HG03159 (cell line): ENCODE measurements around the gene NPTXR.
"Not testable (repeated sequence)": the region's sequence is repeated elsewhere in the genome, so short reads cannot be mapped to it uniquely, and the experiment has no call there.

Experiments used
- ATAC-seq: cut with Tn5 transposase; IDR thresholded peaks from one replicate; pipeline ENCODE4 v1.9.1; 2021; ENCODE audit warnings: mild to moderate bottlenecking, moderate library complexity; ENCODE audit not compliant: unreplicated experiment

Gene NPTXR

DNA sequence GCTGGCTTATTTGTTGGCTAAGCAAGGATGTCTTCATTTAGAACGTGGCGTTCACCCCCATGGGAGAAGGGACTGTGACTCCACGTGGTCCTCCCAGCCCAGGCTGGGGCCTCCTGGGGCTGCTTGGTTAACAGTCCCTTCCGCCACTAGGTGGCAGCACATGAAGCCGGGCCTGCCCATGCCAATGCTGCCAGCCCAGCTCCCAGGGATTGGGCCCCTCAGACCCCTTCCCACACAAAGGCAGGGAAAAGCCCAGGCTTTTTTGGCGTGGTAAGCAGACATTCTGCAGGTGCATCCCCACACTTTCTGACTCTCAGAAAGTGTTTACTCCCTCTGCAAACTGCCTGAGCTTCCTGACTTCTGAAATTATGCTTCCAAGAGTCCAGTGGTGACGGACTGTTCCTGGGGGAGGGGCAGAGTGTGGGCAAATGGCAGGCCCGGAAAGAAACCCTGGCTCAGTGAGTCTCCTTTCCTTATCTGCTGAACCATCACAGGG is 25.1 kb upstream of the NPTXR start:
- no peak for ATAC-seq

DNA sequence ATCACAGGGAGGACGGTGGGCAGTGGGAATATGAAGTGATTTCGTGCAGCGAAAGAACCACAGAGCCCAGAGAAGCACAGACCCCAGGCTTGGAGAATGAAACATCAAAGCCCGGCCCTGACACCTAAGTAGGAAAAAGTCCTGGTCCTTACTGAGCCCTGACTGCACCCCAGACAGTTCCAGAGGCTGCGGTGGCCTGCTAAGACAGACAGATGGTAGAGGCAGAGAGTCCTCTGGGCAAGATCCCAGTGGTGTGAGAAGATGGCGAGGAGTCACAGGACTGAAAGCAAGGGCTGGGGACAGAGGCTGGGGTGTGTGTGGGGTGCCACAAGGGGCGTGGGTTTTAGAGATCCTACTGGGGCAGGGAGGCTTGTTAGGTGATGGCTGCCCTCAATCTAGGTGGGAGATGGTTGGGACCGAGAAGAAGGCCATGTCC is 24.5 kb upstream of the NPTXR start:
- ATAC-seq, result no peak

DNA sequence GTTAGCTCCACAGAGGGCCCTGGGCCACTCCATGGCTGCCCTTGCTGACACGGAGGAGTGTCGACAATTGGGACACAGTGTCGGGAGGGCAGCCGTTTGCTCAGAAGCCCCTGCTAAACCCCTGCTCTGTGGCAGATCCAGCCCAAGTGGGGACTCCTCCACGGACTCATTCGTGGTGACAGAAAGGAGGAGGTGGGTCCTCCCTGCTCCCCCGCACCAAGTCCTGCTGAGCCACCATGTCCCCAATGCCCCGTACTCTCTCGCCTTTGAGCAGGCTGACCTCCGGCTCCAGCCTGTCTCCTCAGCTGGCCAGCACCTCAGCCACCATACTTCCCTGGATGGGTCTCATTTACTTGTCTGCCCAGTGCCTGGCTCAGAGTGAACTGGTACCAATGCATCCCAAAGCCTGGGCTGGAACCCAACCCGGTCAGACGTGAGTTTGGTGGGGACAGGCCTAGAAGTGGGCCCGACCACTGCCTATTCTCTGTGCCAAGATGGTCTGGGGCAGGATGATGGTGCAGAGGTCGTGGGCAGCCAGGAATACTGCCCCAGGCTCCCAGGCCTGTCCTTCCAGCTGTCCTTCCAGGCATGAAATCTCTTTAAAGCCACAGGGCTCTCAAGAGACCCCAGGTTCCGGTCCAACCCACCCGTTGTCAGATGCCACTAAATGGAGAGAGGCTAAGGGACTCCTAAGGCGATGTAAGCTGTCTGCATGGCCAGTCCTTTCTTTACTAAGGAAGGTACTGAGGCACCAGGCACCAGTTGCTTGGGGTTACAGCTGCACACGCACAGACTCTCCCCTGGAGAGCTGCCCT is 23.9 kb upstream of the NPTXR start:
- ATAC-seq, result no peak

DNA sequence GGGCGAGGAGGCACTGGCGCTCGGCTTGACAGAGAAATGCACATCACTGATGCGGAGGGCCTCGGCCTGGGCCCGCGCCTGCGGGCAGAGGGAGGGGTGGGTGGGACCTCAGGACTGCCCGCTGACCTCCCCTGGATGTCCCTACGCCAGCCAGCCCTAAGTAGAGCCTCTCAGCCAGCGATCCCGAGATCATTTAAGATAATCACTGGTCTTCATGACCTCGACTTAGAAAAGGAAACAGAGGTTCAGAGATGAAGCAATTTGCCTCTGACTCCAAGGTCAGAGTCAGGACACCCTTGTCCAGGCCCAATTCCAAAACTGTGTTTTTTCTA is 23.3 kb upstream of the NPTXR start:
- no peak for ATAC-seq

DNA sequence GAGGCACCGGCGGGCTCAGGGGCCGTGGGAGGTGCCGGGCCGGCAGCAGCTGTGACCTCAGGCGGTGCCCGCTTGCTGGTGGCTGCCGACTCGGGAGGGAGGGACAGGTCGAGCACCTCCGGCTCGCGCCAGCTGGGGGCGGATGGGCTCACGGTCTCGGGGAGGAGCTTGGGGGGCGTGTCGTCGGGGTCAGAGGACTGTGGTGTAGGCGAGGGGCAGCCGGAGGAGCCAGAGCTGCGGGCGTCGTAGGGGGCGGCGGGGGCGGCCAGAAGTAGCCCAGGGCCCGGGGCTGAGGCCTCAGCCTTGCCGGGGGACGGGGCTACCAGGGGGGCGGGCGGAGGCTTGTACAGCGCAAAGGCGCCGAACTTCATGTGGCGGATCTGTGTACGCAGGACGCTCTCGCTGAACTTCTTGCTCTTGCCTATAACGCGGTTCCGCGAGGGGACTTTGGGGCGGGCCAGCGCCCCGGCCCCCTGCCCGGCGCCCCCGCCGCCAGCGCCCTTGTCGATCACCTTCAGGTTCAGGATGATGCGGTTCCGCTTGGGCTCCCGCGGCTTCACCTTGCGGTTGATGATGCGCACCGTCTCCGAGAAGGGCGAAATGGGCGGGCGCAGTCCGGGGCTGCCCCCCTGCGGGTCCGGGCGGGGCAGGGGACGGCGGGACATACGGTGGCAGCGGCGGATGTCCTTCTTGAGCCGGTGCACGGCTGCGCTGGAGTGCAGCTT is 22.7 kb upstream of the NPTXR start:
- ATAC-seq, result no peak

DNA sequence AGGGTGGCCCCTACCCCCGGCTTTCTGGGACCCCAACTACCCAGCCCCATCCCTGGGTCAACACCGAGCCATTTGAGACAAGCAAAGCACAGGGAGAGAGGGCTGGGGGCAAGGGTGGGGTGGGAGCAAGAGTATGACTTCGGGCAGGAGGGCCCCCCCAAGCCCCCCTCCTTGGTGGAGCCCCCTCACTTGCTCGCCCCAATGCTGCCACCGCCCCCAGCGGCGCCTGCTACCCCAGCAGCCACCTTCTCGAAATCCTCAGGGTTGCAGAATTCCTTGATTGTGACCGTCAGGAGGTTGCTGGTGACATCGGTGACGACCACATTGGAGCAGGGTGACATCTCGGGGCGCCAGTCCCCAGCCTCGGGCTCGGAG is 22.2 kb upstream of the NPTXR start:
- no peak for ATAC-seq

DNA sequence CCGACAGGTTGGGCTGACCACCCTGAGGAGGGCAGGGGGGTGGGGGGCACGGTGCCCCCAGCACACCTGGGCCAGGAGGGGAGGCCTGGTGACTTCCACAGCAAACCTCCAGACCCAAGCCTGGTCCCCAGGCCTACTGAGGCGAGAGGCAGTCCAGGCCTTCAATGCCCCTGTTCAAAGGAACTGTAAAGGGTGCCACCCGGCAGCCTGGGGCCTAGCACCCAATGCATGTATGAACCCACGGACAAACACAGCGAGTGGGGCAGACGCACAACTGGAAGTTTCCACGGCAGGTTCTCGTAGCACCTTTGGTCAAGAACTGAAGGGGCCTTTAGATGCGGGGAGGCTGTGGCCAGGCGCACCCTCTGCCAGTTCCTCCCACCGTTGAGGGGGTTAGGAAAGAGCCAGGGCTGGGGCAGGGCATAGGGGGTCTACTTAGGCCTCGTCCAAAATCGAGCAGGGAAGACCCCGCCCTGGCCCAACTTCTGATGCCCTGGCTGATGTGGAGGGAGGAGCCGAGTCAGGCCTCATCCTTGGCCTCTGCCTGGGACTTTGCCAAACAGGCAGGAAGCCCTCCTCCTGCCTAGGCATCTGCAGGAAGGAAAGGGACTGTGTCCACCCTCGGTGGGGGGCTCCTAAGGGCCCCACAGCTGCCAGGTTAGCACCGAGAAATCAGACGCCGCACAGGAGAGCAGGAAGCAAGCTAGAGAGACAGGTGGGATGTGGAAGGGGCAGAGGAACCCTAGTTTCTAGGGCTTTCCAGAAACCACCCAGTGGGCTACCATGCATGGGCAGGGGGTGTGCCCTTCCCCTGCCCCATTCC is 21.6 kb upstream of the NPTXR start:
- ATAC-seq, result no peak

DNA sequence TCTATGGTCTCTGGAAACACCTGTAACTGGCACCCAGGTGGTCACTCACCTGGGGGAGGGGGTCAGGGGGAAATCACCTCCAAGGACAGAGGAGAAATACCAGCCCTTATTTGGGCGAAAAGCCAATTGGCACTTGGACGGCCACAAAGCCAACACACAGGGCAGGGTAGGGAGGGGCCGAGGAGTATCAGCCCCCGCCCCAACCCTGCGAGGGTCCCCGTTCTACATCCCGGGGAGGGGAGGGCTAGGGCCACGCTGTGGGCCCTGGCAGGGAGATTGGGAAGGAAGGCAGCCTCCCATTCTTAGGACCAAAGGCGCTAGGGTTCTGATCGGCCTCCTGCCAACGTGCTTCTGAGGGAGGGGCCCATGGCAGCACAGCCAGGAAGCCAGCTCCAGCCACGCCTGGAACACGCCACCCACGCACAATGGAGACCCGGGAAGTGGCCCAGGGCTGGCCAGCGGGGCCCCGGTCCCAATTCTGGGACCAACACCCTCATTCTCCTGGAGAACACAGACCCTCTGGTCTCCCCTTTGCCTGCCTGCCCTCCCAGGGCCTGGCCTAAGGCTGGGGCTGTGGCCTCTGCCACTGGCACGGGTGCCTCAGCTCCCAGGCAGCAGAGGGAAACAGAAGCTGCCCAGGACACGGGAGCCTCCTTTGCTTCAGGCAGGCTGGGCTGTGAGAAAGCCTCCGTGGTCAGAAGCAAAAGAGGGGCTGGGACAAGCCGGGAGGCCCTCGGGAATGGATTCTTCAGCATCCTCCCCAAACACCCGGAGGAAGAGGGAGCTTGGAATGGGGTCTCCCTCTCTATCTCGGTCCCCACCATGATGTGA is 20.7 kb upstream of the NPTXR start:
- ATAC-seq, result no peak

DNA sequence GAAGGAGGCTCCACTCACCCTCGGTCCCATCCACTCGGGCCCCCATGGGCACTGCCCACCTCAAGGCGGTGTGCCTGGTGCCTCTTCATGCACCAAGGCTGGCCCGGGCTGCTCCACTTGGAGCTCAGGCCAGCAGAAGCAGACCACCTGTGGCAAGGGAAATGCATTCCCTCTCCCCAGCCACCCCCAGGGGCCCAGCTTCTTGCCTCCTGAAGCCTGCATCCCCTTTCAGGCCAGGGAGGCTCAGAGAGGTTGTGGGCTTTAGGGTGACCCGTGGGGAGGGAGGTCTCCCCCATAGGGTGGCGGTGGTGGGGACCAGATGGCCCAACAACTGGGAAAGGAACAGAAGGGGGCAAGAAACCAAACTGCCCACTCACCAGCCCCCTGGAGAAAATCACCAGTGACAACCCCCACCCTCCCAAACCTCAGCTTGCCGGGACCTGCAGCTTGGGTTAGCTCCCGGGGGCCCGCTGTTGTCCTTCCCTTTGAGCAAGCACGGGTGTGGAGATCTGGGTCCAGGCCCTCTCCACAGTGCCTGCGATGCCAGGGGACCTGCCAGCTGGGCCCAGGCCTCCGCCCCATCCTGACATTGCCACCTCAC is 19.8 kb upstream of the NPTXR start:
- no peak for ATAC-seq

DNA sequence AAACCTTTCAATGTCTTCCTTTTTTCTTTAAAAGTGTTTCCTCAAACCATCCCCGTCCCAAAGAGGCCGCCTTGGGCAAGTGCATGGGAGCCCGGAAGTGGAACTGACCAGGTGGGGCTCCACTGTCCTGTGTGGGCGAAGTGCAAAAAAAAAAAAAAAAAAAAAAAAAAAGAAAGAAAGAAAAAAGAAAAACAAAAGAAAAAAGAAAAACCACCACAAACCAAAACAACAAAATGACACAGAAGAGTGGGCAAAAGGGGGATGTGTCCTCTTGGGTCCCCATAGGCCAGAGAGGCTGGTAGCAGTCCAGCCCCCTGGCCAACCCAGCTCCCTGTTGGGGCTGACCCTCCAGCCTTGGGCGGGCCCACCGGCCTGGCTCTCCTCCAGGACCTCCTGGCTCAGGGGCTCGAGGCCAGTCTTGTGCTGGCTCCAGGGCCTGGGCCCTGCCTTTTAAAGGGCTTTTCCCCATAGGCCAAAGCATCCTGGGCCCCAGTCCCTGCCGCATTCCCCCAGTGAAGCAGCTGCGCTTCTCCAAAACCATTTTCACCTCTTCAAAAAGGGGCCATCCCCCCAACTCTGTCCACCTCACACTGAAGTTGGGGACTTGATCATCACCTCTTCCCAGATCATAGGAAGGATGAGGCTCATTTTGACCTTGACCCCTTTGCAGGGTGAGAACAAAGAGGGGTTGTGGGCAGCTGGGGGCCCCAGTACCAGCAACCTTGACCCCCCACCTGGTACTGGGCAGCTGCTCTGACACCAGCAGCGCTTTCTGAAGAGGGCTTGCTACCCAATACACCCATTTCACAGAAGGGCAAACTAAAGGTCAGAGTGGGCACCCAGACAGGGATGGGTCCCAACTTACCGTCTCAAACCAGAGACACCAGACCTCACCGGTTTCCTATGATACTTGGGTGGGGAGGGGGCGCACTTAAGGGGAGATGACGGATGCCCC is 18.8 kb upstream of the NPTXR start:
- no peak for ATAC-seq

DNA sequence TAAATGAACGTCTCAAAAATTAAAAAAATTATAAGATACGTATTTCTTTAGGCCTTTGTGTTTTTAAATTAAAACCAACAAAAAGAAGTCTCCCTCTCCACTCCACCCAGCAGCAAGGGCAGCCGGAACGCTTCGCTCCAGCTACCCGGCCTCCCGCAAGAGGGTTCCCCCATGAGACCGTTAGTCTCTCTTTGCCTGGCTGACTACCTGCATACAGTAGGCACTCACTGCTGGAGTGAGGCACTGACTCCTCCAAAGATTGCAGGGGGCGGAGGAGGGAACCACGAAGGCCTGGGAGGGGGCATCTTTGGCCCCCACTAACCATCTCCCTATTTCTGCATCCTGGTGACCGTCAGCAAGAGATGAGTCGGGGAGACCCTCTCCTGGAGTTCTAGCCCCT is 18.1 kb upstream of the NPTXR start:
- no peak for ATAC-seq

DNA sequence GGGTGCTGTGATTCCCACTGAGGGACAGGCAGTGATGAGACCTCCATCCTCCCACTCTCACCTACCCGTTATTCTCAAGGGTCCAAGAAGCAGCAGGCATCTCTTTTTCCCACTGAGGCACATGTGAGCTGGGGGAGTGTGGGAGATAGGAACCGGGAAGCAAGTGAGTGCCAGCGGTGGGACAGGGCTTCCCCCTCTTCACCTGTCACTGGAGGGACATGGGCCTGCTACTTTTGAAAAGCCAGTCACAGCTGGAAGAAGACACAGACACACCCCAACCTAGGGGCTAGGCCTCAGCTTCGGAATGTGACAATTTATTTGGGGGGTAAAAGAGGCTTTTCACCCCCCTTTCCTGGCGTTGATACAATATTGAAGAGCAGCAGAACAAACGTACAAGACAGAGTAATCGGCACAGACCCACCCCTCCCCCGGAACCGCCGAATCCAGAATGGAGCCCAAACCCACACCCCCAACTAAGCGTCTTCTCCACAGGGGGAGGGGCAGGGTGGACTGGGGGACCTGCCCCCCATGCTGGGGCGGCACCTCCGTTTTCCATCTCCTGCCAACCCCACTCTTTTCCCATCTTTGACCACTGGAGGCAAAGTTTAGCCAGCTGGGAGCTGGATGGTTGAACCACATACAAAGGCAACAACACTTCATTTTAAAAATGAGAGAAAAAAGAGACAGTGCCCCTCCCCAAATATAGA is 17.5 kb upstream of the NPTXR start:
- ATAC-seq, result no peak

DNA sequence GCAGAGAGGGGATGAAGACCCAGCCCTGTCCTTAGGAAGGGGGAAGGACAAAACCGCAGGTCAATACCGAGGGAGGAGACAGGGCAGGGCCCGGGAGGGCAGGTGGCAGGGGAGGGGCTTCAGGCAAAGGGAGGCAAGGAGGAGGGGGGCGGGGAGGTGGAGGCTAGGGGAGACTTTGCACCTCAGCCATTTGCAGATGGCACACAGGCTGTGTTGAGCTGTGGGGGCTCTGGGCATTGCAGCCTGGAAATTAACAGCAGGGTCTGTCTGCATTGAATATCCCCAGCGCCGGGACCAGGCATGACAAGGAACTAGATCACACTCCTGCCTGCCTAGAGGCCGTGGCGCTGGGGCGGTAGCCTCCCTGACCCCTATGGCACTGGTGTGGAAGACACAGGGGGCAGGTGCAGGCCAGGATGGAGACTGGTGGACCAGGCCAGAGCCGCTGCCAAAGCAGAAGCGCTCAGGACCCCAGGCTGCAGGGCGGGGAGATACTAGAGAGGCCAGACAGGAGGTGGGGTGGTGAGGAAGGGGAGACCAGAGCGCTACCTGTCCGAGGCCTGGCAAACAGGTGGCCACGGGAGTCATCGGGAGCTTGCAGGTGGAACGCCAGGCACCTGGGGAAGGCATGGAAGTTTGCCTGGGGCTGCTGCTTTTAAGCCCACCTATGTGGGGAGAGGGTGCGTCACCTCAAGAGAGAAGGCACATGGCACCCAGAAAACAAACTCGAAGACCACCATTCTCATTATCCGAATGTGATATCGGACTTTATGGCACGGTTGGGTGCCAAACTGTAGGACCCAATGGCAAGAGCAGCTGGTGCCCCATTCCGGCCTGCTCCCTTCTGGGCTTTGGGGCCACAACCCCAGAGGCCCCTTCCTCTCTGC is 16.7 kb upstream of the NPTXR start:
- ATAC-seq, result no peak

DNA sequence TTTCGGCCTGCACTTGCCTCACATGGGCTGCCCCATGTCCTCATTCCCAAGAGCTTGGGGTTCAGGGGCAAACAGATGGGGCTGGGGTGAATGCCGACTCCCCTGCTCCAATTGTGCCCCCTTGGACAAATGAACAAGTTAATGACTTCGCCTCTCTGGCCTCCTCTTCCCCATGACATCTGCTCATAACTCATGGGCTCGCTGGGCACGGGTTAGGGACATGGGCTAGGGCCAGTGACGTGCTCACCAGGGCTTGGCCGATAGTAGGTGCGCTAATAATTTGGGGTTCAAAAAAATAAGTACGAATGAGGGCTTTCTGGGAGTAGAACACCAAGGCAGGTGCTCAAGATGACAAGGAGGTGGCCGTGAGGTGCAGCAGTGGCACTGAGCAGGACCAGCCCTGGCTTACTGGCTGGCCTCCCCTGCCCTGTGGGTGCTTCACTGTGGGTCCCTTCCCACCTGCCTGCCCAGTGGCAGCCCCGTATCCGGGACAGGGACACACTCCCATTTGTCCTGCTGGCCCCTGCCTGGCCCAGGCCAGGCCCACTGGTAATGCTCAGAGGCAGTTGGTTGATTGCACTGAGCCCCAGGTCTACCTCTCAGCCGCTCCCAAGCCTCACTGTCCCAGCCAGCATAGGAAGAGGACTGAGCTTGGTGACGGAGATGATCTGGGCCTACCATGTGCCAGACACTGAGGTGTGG is 15.9 kb upstream of the NPTXR start:
- no peak for ATAC-seq

DNA sequence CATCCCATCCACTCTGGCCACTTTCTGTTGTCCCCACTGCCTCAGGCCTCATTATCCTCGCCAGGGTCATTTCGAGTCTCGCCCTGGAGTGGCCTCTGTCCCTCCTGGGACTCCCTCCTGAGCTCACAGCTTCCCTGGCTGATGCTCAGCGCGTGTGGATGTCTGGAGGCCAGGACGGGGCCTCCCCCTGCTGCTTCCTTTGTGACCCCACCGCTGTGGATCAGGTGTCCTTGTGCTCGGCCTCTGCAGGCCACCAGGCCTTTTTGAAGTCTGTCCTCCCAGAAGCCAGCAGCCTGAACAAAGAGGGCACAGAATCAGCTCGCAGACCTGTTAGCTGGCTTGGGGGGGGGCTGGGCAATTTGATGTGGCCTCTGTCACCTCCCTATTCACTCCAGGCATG is 14.7 kb upstream of the NPTXR start:
- no peak for ATAC-seq

DNA sequence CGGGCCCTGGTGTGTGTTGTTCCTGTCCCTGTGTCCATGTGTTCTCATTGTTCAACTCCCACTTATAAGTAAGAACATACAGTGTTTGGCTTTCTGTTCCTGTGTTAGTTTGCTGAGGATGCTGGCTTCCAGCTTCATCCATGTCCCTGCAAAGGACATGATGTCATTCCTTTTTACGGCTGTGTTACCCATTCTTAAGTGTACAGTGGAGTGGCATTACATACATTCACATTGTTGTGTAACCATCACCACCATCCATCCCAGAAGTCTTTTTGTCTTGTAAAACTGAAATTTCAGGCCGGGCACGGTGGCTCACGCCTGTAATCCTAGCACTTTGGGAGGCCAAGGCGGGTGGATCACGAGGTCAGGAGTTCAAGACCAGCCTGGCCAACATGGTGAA is 10.6 kb upstream of the NPTXR start:
- ATAC-seq, result not testable (repeated sequence)

DNA sequence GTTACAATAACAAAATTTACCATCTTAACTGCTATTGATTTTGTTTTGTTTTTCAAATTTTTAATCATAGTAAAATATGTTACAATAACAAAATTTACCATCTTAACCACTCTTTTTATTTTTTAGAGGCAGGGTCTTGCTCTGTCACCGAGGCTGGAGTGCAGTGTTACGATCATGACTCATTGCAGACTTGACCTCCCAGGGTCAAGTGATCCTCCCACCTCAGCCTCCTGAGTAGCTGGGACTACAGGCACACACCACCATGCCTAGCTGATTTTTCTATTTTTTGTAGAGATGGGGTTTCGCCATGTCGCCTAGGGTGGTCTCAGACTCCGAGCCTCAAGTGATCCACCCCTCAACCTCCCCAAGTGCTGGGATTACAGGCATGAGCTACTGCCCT is 10.1 kb upstream of the NPTXR start:
- ATAC-seq, result not testable (repeated sequence)
